ENCODE data around the gene LRRC59. TPM values are rescaled to one million over a fixed set of nuclear protein-coding genes. Genes with fewer than 3 reads are reported as not detected.

LRRC59 gene
- total and polyA plus RNA-seq, 2 experiments from 2014 or later, result 46.4 to 124 TPM

DNA sequence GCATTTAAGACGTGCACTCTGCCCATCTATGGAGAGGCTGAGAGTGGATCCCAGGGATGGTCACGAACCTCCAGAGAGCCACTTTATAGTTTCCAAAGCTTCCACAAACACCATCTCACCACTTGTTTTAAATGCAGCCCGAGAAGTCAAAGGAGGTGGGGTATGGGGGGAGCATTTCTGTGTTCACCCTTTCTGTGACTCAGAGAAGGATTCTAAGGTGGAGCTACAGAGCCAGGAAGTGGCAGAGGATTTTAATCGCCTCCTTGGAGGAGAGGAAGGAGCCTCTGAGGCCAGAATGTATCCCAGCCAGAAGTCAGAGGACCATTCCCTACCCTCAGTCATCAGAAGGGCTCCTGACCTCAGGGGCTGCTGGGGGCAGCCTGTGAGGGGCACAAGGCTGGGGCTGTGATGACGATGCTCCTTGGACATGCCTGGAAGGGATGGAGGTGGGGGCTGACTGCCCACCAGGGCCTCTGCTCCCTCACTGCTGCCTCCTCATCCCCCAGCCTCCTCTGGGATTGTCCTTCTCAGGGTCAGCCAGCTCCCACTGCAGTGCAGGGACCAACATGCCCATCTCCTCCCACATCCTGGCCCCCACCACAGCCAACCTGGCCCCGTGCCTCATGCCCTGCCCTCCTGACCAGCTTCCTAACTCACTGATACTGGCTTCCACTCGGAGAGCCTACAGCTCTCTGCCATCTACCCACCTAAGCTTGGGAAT lies 48.6 kb downstream of the LRRC59 start (continued):
- TF ChIP-seq ZNF114 (CRISPR knock-in tag; IDR thresholded peaks at IDR 0.05) (no peak), STAT1 (IDR thresholded peaks at IDR 0.05; ENCODE audit: unreplicated experiment) (no peak), CREB1 (CRISPR knock-in tag; IDR thresholded peaks at IDR 0.05; ENCODE audit: low read depth) (no peak), ZNF331 (CRISPR knock-in tag; IDR thresholded peaks at IDR 0.05; ENCODE audit: low read depth) (no peak), CTCF (conservative IDR thresholded peaks at IDR 0.05; ENCODE audit: low read depth in 2 of 2) (no peak), POLR2AphosphoS5 (IDR thresholded peaks at IDR 0.05; ENCODE audit: low read depth) (no peak)

DNA sequence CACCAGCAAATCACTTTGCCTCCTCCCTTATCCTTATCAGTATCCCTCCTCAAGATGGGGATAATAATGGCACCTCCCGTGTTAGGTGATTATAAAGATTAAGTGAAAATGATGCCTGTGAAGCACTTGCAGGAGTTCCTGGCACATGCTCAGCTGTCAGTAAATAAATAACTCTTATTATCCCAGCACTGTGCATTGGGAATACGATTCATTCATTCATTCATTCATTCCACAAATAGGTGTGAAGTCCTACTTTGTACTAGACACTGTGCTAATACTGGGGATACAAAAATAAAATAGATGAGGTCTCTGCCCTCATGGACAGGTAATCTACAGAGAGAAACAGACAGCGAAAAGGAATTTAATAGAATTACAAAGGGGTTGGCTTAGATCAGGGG lies 49.4 kb downstream of the LRRC59 start:
- Mint-ChIP-seq H3K27ac (no peak overlapping the region), H3K27me3 (ENCODE audit: insufficient read depth, low read depth, poor library complexity) (peaks cover 25% of the 10 kb centered on the region), H3K36me3 (ENCODE audit: low read depth) (peaks cover 4% of the 10 kb centered on the region; the same call in 1 of the 3 replicates), H3K4me3 (peak overlapping the region; percentile 95), H3K9me3 (no peaks in the 10 kb centered on the region; the same call in 2 of the 3 replicates), H3K4me1 (peaks cover 37% of the 10 kb centered on the region)
- Histone ChIP-seq H3K79me2 (replicated peaks; ENCODE audit: insufficient read depth) (peaks cover 29% of the 10 kb centered on the region), H3K27me3 (ENCODE audit: insufficient read depth) (peaks cover 15% of the 10 kb centered on the region; the same call in 1 of the 2 replicates), H3K27ac (ENCODE audit: low read depth) (no peak overlapping the region), H3K4me3 (peak overlapping the region; percentile 87), H3K9me2 (ENCODE audit: insufficient read depth) (no peaks in the 10 kb centered on the region), H3K4me2 (peak overlapping the region; percentile 98), H2AFZ (no peak overlapping the region), H3K4me1 (ENCODE audit: insufficient read depth) (peaks cover 18% of the 10 kb centered on the region), H3F3A (replicated peaks; ENCODE audit: low read depth) (no peaks in the 10 kb centered on the region), H4K20me1 (replicated peaks; ENCODE audit: insufficient read depth) (peaks cover 6% of the 10 kb centered on the region; the same call in 1 of the 2 replicates), H3K36me3 (ENCODE audit: insufficient read depth) (no peaks in the 10 kb centered on the region)
- DNase-seq (ENCODE audit: low spot score) (no peak), ATAC-seq (no peak)
- TF ChIP-seq STAT1 (IDR thresholded peaks at IDR 0.05; ENCODE audit: unreplicated experiment) (no peak), EZH2phosphoT487 (IDR thresholded peaks at IDR 0.05; ENCODE audit: unreplicated experiment) (no peak), JUNB (IDR thresholded peaks at IDR 0.05; ENCODE audit: unreplicated experiment) (no peak), ETS1 (IDR thresholded peaks at IDR 0.05) (no peak), REST (IDR thresholded peaks at IDR 0.05; ENCODE audit: unreplicated experiment) (no peak), EZH2 (IDR thresholded peaks at IDR 0.05; ENCODE audit: low read depth, unreplicated experiment) (no peak), POLR2AphosphoS5 (IDR thresholded peaks at IDR 0.05; ENCODE audit: low read depth) (no peak)
- TF ChIP-seq, protein P1, sequence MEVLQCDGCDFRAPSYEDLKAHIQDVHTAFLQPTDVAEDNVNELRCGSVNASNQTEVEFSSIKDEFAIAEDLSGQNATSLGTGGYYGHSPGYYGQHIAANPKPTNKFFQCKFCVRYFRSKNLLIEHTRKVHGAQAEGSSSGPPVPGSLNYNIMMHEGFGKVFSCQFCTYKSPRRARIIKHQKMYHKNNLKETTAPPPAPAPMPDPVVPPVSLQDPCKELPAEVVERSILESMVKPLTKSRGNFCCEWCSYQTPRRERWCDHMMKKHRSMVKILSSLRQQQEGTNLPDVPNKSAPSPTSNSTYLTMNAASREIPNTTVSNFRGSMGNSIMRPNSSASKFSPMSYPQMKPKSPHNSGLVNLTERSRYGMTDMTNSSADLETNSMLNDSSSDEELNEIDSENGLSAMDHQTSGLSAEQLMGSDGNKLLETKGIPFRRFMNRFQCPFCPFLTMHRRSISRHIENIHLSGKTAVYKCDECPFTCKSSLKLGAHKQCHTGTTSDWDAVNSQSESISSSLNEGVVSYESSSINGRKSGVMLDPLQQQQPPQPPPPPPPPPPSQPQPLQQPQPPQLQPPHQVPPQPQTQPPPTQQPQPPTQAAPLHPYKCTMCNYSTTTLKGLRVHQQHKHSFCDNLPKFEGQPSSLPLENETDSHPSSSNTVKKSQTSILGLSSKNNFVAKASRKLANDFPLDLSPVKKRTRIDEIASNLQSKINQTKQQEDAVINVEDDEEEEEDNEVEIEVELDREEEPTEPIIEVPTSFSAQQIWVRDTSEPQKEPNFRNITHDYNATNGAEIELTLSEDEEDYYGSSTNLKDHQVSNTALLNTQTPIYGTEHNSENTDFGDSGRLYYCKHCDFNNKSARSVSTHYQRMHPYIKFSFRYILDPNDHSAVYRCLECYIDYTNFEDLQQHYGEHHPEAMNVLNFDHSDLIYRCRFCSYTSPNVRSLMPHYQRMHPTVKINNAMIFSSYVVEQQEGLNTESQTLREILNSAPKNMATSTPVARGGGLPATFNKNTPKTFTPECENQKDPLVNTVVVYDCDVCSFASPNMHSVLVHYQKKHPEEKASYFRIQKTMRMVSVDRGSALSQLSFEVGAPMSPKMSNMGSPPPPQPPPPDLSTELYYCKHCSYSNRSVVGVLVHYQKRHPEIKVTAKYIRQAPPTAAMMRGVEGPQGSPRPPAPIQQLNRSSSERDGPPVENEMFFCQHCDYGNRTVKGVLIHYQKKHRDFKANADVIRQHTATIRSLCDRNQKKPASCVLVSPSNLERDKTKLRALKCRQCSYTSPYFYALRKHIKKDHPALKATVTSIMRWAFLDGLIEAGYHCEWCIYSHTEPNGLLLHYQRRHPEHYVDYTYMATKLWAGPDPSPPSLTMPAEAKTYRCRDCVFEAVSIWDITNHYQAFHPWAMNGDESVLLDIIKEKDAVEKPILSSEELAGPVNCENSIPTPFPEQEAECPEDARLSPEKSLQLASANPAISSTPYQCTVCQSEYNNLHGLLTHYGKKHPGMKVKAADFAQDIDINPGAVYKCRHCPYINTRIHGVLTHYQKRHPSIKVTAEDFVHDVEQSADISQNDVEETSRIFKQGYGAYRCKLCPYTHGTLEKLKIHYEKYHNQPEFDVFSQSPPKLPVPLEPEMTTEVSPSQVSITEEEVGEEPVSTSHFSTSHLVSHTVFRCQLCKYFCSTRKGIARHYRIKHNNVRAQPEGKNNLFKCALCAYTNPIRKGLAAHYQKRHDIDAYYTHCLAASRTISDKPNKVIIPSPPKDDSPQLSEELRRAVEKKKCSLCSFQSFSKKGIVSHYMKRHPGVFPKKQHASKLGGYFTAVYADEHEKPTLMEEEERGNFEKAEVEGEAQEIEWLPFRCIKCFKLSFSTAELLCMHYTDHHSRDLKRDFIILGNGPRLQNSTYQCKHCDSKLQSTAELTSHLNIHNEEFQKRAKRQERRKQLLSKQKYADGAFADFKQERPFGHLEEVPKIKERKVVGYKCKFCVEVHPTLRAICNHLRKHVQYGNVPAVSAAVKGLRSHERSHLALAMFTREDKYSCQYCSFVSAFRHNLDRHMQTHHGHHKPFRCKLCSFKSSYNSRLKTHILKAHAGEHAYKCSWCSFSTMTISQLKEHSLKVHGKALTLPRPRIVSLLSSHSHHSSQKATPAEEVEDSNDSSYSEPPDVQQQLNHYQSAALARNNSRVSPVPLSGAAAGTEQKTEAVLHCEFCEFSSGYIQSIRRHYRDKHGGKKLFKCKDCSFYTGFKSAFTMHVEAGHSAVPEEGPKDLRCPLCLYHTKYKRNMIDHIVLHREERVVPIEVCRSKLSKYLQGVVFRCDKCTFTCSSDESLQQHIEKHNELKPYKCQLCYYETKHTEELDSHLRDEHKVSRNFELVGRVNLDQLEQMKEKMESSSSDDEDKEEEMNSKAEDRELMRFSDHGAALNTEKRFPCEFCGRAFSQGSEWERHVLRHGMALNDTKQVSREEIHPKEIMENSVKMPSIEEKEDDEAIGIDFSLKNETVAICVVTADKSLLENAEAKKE (CRISPR knock-in tag; IDR thresholded peaks at IDR 0.05), result no peak
